AG09309 (cell line): ENCODE data around the gene UGT1A5.
A peak's percentile ranks its signal among the peaks of the same experiment; 100 is the strongest.

ENCODE experiments used
- DNase-seq: peaks from one replicate; pipeline ENCODE4 v3.0.0-alpha.2; 2010; ENCODE audit warnings: low read depth
- H3K4me3 ChIP-seq: 2 replicates; pipeline ENCODE4 v1.5.1; 2011; ENCODE audit warnings: mild to moderate bottlenecking, low read depth, low read length, moderate library complexity; ENCODE audit not compliant: control insufficient read depth
- TF ChIP-seq, protein P1 (sequence below): IDR thresholded peaks from 2 replicates; pipeline ENCODE4 v1.5.1; 2011; ENCODE audit warnings: mild to moderate bottlenecking, low read depth, low read length, inconsistent platforms; ENCODE audit not compliant: insufficient read depth, control insufficient read depth; ENCODE audit errors: missing control alignments

Gene UGT1A5

DNA sequence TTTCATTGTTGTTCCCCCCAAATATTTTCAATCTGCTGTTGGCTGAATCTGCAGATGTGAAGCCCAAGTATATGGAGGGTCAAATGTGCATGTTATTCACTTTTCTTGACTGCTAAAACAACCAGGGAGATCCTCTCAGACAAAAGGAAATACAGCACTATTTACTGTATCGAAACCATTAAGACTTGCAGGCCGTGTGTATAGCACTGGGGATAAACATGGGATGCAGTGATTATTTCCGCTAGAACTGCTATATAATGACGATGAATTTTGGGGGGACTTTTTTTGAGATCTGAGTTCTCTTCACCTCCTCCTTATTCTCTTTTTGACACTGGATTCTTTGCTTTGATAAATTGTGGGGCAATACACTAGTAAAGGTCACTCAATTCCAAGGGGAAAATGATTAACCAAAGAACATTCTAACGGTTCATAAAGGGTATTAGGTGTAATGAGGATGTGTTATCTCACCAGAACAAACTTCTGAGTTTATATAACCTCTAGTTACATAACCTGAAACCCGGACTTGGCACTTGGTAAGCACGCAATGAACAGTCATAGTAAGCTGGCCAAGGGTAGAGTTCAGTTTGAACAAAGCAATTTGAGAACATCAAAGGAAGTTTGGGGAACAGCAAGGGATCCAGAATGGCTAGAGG, 43.8 kb downstream of the UGT1A5 start:
- DNase-seq, result no peak
- H3K4me3 ChIP-seq, result no peak overlapping the region
- TF ChIP-seq, protein P1, sequence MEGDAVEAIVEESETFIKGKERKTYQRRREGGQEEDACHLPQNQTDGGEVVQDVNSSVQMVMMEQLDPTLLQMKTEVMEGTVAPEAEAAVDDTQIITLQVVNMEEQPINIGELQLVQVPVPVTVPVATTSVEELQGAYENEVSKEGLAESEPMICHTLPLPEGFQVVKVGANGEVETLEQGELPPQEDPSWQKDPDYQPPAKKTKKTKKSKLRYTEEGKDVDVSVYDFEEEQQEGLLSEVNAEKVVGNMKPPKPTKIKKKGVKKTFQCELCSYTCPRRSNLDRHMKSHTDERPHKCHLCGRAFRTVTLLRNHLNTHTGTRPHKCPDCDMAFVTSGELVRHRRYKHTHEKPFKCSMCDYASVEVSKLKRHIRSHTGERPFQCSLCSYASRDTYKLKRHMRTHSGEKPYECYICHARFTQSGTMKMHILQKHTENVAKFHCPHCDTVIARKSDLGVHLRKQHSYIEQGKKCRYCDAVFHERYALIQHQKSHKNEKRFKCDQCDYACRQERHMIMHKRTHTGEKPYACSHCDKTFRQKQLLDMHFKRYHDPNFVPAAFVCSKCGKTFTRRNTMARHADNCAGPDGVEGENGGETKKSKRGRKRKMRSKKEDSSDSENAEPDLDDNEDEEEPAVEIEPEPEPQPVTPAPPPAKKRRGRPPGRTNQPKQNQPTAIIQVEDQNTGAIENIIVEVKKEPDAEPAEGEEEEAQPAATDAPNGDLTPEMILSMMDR, result no peak

DNA sequence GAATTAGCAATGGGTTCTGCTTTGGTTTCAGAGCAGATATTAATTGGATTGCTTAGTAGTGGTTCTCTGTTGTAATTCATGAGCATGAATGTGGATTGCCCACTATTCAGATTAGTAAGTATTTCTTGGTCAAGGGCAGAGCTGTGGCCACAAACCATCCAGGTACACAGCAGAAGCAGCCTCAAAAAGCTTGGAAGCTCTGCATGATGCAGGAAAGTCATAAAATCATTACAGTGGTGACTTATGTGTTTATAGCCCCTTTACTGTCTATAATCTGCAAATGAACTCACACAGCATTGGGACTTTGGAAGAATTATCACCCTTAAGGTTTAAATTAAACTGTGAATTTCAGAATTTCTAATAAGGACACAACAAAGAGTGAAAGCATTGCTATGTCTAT, 45.4 kb downstream of the UGT1A5 start:
- TF ChIP-seq, protein P1, result no peak
- H3K4me3 ChIP-seq, result no peak overlapping the region

DNA sequence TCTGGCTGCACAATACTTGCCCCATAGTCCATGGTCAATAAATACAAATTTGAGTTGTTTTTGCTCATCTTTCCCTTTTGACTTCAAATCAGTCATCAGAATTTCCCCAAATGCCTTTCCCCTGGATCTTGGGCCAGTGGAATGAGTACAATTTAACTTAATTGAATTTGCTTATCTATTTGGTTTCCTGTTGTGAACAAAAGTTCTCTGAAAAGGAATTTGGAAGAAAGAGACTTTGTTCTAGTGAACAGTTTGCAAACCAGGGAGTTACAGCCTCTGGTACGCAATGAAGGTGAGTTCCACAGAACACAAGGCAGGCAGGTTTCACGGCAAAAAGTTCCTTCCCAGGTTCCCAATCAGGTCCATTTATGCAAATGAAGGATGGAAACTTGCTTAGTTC, 46.1 kb downstream of the UGT1A5 start:
- DNase-seq, result no peak
- H3K4me3 ChIP-seq, result no peak overlapping the region
- TF ChIP-seq, protein P1, result no peak

More for the DNA sequence above, 45.4 kb downstream of the UGT1A5 start:
- DNase-seq, result no peak

- TF ChIP-seq, protein P1, result no peak
- no peak for DNase-seq
- H3K4me3 ChIP-seq, result no peak within 1 kb of the TSS
Observed at GRCh38 chr2:233760043-233760442, 47.3 kb downstream of the UGT1A5 start, which contains the start of gene UGT1A1. TSS of gene UGT1A1 (plus strand) at chr2:233760270. CDS start at chr2:233760288, 18 bp downstream.

DNA sequence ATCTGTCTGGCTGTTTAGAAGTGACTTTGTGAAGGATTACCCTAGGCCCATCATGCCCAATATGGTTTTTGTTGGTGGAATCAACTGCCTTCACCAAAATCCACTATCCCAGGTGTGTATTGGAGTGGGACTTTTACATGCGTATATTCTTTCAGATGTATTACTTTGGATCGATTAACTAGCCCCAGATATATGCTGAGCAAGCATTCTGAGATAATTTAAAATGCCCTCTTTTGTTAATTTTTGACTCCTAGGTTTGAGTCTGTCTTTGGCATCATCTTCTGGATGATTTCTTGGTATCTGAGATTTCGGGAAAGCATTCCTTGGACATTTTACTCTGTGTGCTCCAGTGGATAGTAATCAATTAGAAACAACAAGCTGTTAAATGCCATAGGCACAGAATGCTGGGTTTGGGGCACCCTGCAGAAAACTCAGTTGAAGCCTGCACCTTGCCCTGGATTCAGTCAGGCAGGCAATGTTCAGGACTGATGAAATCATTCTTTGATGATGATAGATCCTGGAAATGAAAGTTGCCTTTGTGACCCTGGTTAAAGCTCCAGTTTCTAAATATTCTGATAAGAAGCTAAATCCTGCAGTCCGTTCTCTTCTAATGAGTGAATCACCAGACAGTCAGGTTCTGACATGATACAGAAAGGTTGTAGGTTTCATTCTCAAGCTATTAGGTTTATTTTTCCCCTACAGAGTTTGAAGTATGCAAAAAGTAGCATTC, 48.5 kb downstream of the UGT1A5 start:
- H3K4me3 ChIP-seq, result no peak overlapping the region
- no peak for DNase-seq

GRCh38 chr2:233764264-233764663, 51.6 kb downstream of the UGT1A5 start:
- DNase-seq, result peak; percentile 48
- H3K4me3 ChIP-seq, result no peak overlapping the region
- TF ChIP-seq, protein P1, result no peak

More for the DNA sequence above, 48.5 kb downstream of the UGT1A5 start:
- TF ChIP-seq, protein P1, result no peak
